AG09309 (cell line): ENCODE data around the gene RASA3.
A peak's percentile ranks its signal among the peaks of the same experiment; 100 is the strongest.
"Not testable (repeated sequence)": the region's sequence is repeated elsewhere in the genome, so short reads cannot be mapped to it uniquely, and the experiment has no call there.

ENCODE experiments used
- DNase-seq: peaks from one replicate; pipeline ENCODE4 v3.0.0-alpha.2; 2010; ENCODE audit warnings: low read depth
- H3K4me3 ChIP-seq: 2 replicates; pipeline ENCODE4 v1.5.1; 2011; ENCODE audit warnings: mild to moderate bottlenecking, low read depth, low read length, moderate library complexity; ENCODE audit not compliant: control insufficient read depth
- CTCF ChIP-seq: IDR thresholded peaks from 2 replicates; pipeline ENCODE4 v1.5.1; 2011; ENCODE audit warnings: mild to moderate bottlenecking, low read depth, low read length, inconsistent platforms; ENCODE audit not compliant: insufficient read depth, control insufficient read depth; ENCODE audit errors: missing control alignments

The RASA3 gene

GRCh38 chr13:114140906-114141250, 8.5 kb upstream of the RASA3 start:
- no peak for DNase-seq
- no peak for TF ChIP-seq CTCF
- no peak overlapping the region for H3K4me3 ChIP-seq

GRCh38 chr13:114140131-114140905, 7.9 kb upstream of the RASA3 start:
- no peak overlapping the region for H3K4me3 ChIP-seq
- DNase-seq = no peak
- no peak for TF ChIP-seq CTCF

GRCh38 chr13:114136576-114136975, 4.2 kb upstream of the RASA3 start:
- no peak for TF ChIP-seq CTCF
- no peak overlapping the region for H3K4me3 ChIP-seq
- DNase-seq = no peak

DNA sequence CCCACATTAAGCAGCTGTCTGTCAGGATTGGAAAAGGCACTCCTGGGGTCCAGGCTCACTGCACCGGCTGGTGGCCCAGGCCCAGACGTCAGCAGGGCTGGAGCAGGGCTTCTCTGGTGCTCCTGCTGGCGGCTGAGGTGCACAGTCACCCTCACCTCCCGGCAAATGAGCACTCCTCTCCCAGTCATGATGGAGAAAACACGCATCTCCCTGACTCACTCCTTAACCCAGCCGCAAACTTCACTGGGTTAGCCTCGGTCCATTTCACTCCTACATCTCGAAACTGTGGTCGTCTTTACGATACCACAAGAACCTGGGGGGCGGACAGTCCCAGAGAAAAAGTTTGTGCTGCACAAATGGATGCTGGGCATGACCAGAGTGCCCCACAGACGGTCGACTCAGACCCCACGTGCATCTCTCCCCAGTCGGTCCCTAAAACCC, 3.3 kb upstream of the RASA3 start:
- no peak overlapping the region for H3K4me3 ChIP-seq
- peak; percentile 9 for TF ChIP-seq CTCF
- no peak for DNase-seq

DNA sequence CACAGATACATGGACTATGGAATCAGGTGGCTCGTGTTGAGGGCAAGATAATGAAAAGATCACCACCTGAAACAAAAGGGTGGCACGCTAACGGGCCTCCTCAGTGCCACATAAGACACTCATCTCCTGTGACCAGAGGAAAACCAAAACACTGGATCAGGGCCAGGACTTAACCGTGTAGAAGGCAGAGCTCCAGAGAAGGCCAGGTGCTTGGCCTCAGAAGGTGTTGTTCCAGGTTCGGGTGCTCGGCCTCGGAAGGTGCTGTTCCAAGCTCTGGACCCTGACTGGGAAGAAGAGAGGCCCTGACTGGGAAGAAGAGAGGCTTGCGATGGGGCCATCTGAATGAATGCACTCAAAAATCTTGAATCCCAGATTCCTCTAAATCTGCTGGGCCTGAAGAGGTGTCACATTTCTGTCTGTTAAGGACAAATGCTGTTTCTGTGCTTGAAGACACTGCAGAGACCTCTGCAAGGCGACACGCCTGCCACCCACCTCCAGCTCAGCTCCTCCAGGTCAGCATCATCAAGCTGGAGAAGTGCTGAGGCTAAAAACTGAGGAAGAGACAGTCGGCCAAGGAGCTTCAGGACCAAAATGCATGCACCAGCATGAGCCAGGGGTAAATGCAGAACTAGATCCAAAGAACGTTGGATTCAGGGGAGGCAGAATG, 2.7 kb upstream of the RASA3 start:
- no peak overlapping the region for H3K4me3 ChIP-seq
- TF ChIP-seq CTCF = no peak
- DNase-seq = no peak

DNA sequence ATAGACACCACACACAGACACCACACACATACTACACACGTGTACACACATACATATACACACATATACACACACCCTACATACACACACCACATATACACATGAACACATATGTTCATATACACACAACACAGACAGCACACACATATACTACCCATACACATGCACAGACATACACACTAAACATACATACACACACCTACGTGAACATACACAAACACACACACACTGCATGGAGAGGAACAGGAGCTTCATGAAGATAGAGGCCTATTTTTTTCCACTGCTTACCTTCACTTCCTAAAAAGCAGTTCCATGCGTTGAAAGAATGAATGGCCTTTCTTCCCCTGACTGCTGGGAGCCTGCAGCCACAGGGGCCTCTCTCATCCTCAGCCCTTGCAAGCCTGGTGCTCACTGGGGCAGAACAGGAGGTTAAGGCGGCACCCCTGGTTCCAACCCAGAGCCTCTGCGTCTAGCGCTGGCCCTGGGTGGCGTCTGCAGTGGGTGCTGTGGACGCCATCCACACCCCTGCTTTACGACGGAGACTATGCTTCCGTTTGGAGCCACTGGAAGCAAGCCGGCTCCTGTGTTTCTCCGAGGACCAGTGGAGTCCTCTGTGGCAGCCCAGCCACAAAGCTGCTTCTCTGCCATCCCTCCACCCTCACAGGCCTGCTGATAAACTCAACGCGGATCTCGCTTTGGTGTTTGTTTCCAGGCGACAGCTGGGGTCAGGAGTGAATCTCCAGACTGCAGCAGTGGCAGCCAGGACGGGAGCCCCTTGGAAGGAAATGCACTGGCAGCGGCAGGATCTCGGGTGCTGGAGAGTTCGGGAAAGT, 1.9 kb upstream of the RASA3 start:
- no peak for DNase-seq
- TF ChIP-seq CTCF = no peak
- no peak overlapping the region for H3K4me3 ChIP-seq

- not testable (repeated sequence) for H3K4me3 ChIP-seq, DNase-seq
Observed at GRCh38 chr13:114133552-114133951, 1.1 kb upstream of the RASA3 start.

GRCh38 chr13:114133126-114133525, 703 bp upstream of the RASA3 start:
- DNase-seq, H3K4me3 ChIP-seq: not testable (repeated sequence)
